Stimulated activated naive CD8-positive, alpha-beta T cell treated with anti-CD3 and anti-CD28 coated beads, Interleukin-15, Interleukin-2, amounts not matched to agents 100 ng/mL and 50 ng/mL, for 24 hours (primary cell): ENCODE data around the gene HDLBP.

ENCODE experiments used
- H3K27ac Mint-ChIP-seq: one replicate; pipeline ENCODE4 v1.8.0; 2021; ENCODE audit warnings: mild to moderate bottlenecking, mixed read lengths
- H3K27me3 Mint-ChIP-seq: one replicate; pipeline ENCODE4 v1.8.0; 2021; ENCODE audit warnings: mixed read lengths
- H3K36me3 Mint-ChIP-seq: one replicate; pipeline ENCODE4 v1.8.0; 2021; ENCODE audit warnings: low read depth, mixed read lengths
- H3K4me1 Mint-ChIP-seq: one replicate; pipeline ENCODE4 v1.8.0; 2021; ENCODE audit warnings: low read depth, mixed read lengths
- H3K4me3 Mint-ChIP-seq: one replicate; pipeline ENCODE4 v1.8.0; 2021; ENCODE audit warnings: mild to moderate bottlenecking, mixed read lengths
- H3K9me3 Mint-ChIP-seq: one replicate; pipeline ENCODE4 v1.8.0; 2021; ENCODE audit warnings: mixed read lengths

The HDLBP gene

GRCh38 chr2:241191081-241191480, 124.4 kb downstream of the HDLBP start:
- no peaks in the 10 kb centered on the region for H3K27me3 Mint-ChIP-seq
- H3K36me3 Mint-ChIP-seq, result no peaks in the 10 kb centered on the region
- no peaks in the 10 kb centered on the region for H3K4me1 Mint-ChIP-seq
- no peak overlapping the region for H3K4me3 Mint-ChIP-seq
- H3K9me3 Mint-ChIP-seq, result no peaks in the 10 kb centered on the region
- no peak overlapping the region for H3K27ac Mint-ChIP-seq

GRCh38 chr2:241190291-241190981, 125.0 kb downstream of the HDLBP start:
- no peak overlapping the region for H3K4me3 Mint-ChIP-seq
- no peaks in the 10 kb centered on the region for H3K4me1 Mint-ChIP-seq
- H3K9me3 Mint-ChIP-seq, result no peaks in the 10 kb centered on the region
- H3K36me3 Mint-ChIP-seq, result no peaks in the 10 kb centered on the region
- no peaks in the 10 kb centered on the region for H3K27me3 Mint-ChIP-seq
- H3K27ac Mint-ChIP-seq, result no peak overlapping the region

GRCh38 chr2:241189856-241190201, 125.6 kb downstream of the HDLBP start:
- H3K4me3 Mint-ChIP-seq, result no peak overlapping the region
- no peaks in the 10 kb centered on the region for H3K4me1 Mint-ChIP-seq
- H3K27ac Mint-ChIP-seq, result no peak overlapping the region
- H3K27me3 Mint-ChIP-seq, result no peaks in the 10 kb centered on the region
- no peaks in the 10 kb centered on the region for H3K36me3 Mint-ChIP-seq
- H3K9me3 Mint-ChIP-seq, result no peaks in the 10 kb centered on the region

GRCh38 chr2:241189093-241189855, 126.2 kb downstream of the HDLBP start:
- H3K27ac Mint-ChIP-seq, result no peak overlapping the region
- no peaks in the 10 kb centered on the region for H3K4me1 Mint-ChIP-seq
- H3K4me3 Mint-ChIP-seq, result no peak overlapping the region
- no peaks in the 10 kb centered on the region for H3K9me3 Mint-ChIP-seq
- no peaks in the 10 kb centered on the region for H3K27me3 Mint-ChIP-seq
- no peaks in the 10 kb centered on the region for H3K36me3 Mint-ChIP-seq

GRCh38 chr2:241188361-241189092, 126.9 kb downstream of the HDLBP start, which contains the start of gene ANO7:
TSS of gene ANO7 (plus strand) at chr2:241188677. CDS start at chr2:241190064, 1,387 bp downstream.
- Mint-ChIP-seq H3K4me1 (no peaks in the 10 kb centered on the region), H3K36me3 (peaks cover 2% of the 10 kb centered on the region), H3K9me3 (no peaks in the 10 kb centered on the region), H3K27me3 (no peaks in the 10 kb centered on the region), H3K27ac (no peak within 1 kb of the TSS), H3K4me3 (no peak within 1 kb of the TSS)

GRCh38 chr2:241187918-241188234, 127.6 kb downstream of the HDLBP start:
- Mint-ChIP-seq H3K4me3 (no peak overlapping the region), H3K27me3 (no peaks in the 10 kb centered on the region)

GRCh38 chr2:241187101-241187917, 128.2 kb downstream of the HDLBP start:
- H3K36me3 Mint-ChIP-seq, result peaks cover 4% of the 10 kb centered on the region
- no peaks in the 10 kb centered on the region for H3K27me3 Mint-ChIP-seq
- no peaks in the 10 kb centered on the region for H3K9me3 Mint-ChIP-seq
- no peaks in the 10 kb centered on the region for H3K4me1 Mint-ChIP-seq
- no peak overlapping the region for H3K4me3 Mint-ChIP-seq
- no peak overlapping the region for H3K27ac Mint-ChIP-seq

More at GRCh38 chr2:241187918-241188234, 127.6 kb downstream of the HDLBP start:
- Mint-ChIP-seq H3K27ac (no peak overlapping the region), H3K9me3 (no peaks in the 10 kb centered on the region), H3K36me3 (peaks cover 4% of the 10 kb centered on the region), H3K4me1 (no peaks in the 10 kb centered on the region)

GRCh38 chr2:241185961-241186360, 129.5 kb downstream of the HDLBP start:
- no peaks in the 10 kb centered on the region for H3K27me3 Mint-ChIP-seq
- H3K9me3 Mint-ChIP-seq, result no peaks in the 10 kb centered on the region
- H3K4me3 Mint-ChIP-seq, result no peak overlapping the region
- no peaks in the 10 kb centered on the region for H3K4me1 Mint-ChIP-seq
- H3K27ac Mint-ChIP-seq, result no peak overlapping the region
- peaks cover 4% of the 10 kb centered on the region for H3K36me3 Mint-ChIP-seq

- Mint-ChIP-seq H3K27ac (no peak overlapping the region), H3K4me3 (no peak overlapping the region), H3K4me1 (peaks cover 5% of the 10 kb centered on the region), H3K27me3 (no peaks in the 10 kb centered on the region), H3K9me3 (no peaks in the 10 kb centered on the region), H3K36me3 (peaks cover 4% of the 10 kb centered on the region)
These were observed 130.6 kb downstream of the HDLBP start for GRCh38 chr2:241184901-241185300.

- no peaks in the 10 kb centered on the region for H3K27me3 Mint-ChIP-seq
- no peaks in the 10 kb centered on the region for H3K9me3 Mint-ChIP-seq
- no peak overlapping the region for H3K4me3 Mint-ChIP-seq
- peaks cover 7% of the 10 kb centered on the region for H3K4me1 Mint-ChIP-seq
- H3K27ac Mint-ChIP-seq, result no peak overlapping the region
- H3K36me3 Mint-ChIP-seq, result peaks cover 16% of the 10 kb centered on the region
These were observed 132.3 kb downstream of the HDLBP start for GRCh38 chr2:241183221-241183620.

GRCh38 chr2:241182531-241183133, 132.8 kb downstream of the HDLBP start:
- no peaks in the 10 kb centered on the region for H3K27me3 Mint-ChIP-seq
- peaks cover 19% of the 10 kb centered on the region for H3K36me3 Mint-ChIP-seq
- H3K27ac Mint-ChIP-seq, result no peak overlapping the region
- H3K9me3 Mint-ChIP-seq, result no peaks in the 10 kb centered on the region
- peaks cover 7% of the 10 kb centered on the region for H3K4me1 Mint-ChIP-seq
- H3K4me3 Mint-ChIP-seq, result no peak overlapping the region

GRCh38 chr2:241182126-241182525, 133.3 kb downstream of the HDLBP start:
- Mint-ChIP-seq H3K27me3 (no peaks in the 10 kb centered on the region), H3K36me3 (peaks cover 19% of the 10 kb centered on the region), H3K4me1 (peaks cover 7% of the 10 kb centered on the region), H3K4me3 (no peak overlapping the region), H3K27ac (no peak overlapping the region), H3K9me3 (no peaks in the 10 kb centered on the region)

GRCh38 chr2:241180495-241180894, 135.0 kb downstream of the HDLBP start:
- Mint-ChIP-seq H3K27ac (no peak overlapping the region), H3K27me3 (no peaks in the 10 kb centered on the region), H3K36me3 (peaks cover 22% of the 10 kb centered on the region), H3K4me3 (no peak overlapping the region), H3K4me1 (peaks cover 7% of the 10 kb centered on the region), H3K9me3 (no peaks in the 10 kb centered on the region)

- Mint-ChIP-seq H3K9me3 (no peaks in the 10 kb centered on the region), H3K36me3 (peaks cover 28% of the 10 kb centered on the region), H3K27ac (no peak overlapping the region), H3K4me3 (no peak overlapping the region), H3K27me3 (no peaks in the 10 kb centered on the region), H3K4me1 (peaks cover 7% of the 10 kb centered on the region)
These were observed 135.6 kb downstream of the HDLBP start for GRCh38 chr2:241179899-241180298.
